HepG2 (cell line): Measurements from ENCODE around the gene CCDC93. TPM values are rescaled to one million over a fixed set of nuclear protein-coding genes. Genes with fewer than 3 reads are reported as not detected.
A peak's percentile ranks its signal among the peaks of the same experiment; 100 is the strongest.

Experiments used
- ATAC-seq: fragments of 200-7000 bp; cut with Tn5 transposase; 3 replicates; pipeline ENCODE4 v1.9.1; 2020; ENCODE audit warnings: mild to moderate bottlenecking, moderate library complexity
- BruUV-seq: library from RNA; stranded (reverse); fragments of 400-500 nt; replicated peaks from 2 replicates; lab custom pipeline; 2021; lab: Mats Ljungman, UMichigan
- CTCF ChIA-PET: fragments of 300-600 bp; formaldehyde crosslinking; extraction: SDS; loops from one replicate; lab custom pipeline; 2021; ENCODE audit warnings: low total read pairs, inconsistent platforms, low intra/inter-chr PET ratio; lab: Yijun Ruan, JAX
- POLR2A ChIA-PET: fragments of 350-600 bp; sonication (Branson Sonifier 250); formaldehyde crosslinking; loops from one replicate; lab custom pipeline; 2020; ENCODE audit warnings: antibody characterized with exemption, inconsistent platforms; lab: Yijun Ruan, JAX
- DNase-seq: peaks from one replicate; pipeline ENCODE4 v3.0.0-alpha.2; 2015; ENCODE audit warnings: low spot score
- FAIRE-seq: peaks from 3 replicates; lab custom pipeline; 2011; peaks lifted over from hg19 to GRCh38; lab: Jason Lieb, UNC
- H2AFZ ChIP-seq: one replicate; pipeline ENCODE4 v1.6.1; 2011; ENCODE audit warnings: low read length, inconsistent platforms
- H3K27ac ChIP-seq: fragments of 300-600 bp; 3 replicates; pipeline ENCODE4 v1.8.0; 2011; ENCODE audit warnings: mixed run types, mild to moderate bottlenecking, mixed read lengths, low read length, inconsistent platforms; ENCODE audit not compliant: insufficient read depth; ENCODE audit errors: extremely low read length
- H3K27me3 ChIP-seq, 2 experiments: fragments of 200-600 bp in 1 of 2; 2 replicates in 1 of 2; 3 replicates in 1 of 2; pipeline versions ENCODE4 v1.6.0 to v1.8.0; 2011; ENCODE audit warnings: low read length in 2 of 2, mild to moderate bottlenecking in 2 of 2, moderate library complexity in 2 of 2, inconsistent platforms in 1 of 2; ENCODE audit not compliant: insufficient read depth in 2 of 2, control insufficient read depth in 1 of 2
- H3K36me3 ChIP-seq, 2 experiments: fragments of 200-600 bp in 1 of 2; replicated peaks in 1 of 2; 2 replicates in 1 of 2; 3 replicates in 1 of 2; pipeline versions ENCODE4 v1.5.1 to v1.8.0; 2011; ENCODE audit warnings: low read length in 2 of 2, inconsistent platforms in 1 of 2; ENCODE audit not compliant: insufficient read depth in 2 of 2, control insufficient read depth in 1 of 2
- H3K4me1 ChIP-seq: 2 replicates; pipeline ENCODE4 v1.5.1; 2012; ENCODE audit warnings: low read length, inconsistent platforms; ENCODE audit not compliant: insufficient read depth
- H3K4me2 ChIP-seq: 2 replicates; pipeline ENCODE4 v1.6.0; 2011; ENCODE audit warnings: low read depth, low read length, inconsistent platforms
- H3K4me3 ChIP-seq, 3 experiments: fragments of 200-600 bp in 1 of 3; sonication (generic), shearing (Covaris generic) in 1 of 3; replicated peaks in 1 of 3; 2 replicates each; pipeline ENCODE4 v1.5.1; 2011 to 2016; ENCODE audit warnings: low read length in 3 of 3, inconsistent platforms in 2 of 3, low read depth in 2 of 3, mild to moderate bottlenecking in 2 of 3, control low read depth in 1 of 3, mixed read lengths in 1 of 3; ENCODE audit not compliant: insufficient read depth in 1 of 3
- H3K79me2 ChIP-seq: one replicate; pipeline ENCODE4 v1.6.1; 2011; ENCODE audit warnings: low read length, inconsistent platforms; ENCODE audit not compliant: insufficient read depth
- H3K9ac ChIP-seq: 2 replicates; pipeline ENCODE4 v1.6.0; 2011; ENCODE audit warnings: mild to moderate bottlenecking, low read depth, low read length, inconsistent platforms; ENCODE audit not compliant: insufficient read depth
- H3K9me3 ChIP-seq: 2 replicates; pipeline ENCODE4 v1.5.1; 2012; ENCODE audit warnings: mild to moderate bottlenecking, low read length
- H4K20me1 ChIP-seq: 2 replicates; pipeline ENCODE4 v1.6.0; 2011; ENCODE audit warnings: inconsistent platforms, mild to moderate bottlenecking, low read length, moderate library complexity; ENCODE audit not compliant: insufficient read depth
- SOX13 ChIP-seq, 3 experiments: fragments of 450-650 bp in 1 of 3; sonication (generic) in 1 of 3; formaldehyde crosslinking in 1 of 3; IDR thresholded peaks in 2 of 3; conservative IDR thresholded peaks in 1 of 3; 2 replicates each; pipeline versions ENCODE4 v1.5.0 to v1.6.1; 2016 to 2020; ENCODE audit warnings: antibody characterized with exemption in 1 of 3, mild to moderate bottlenecking in 1 of 3, missing compliant biosample characterization in 1 of 3, missing genetic modification reagents in 1 of 3, moderate library complexity in 1 of 3
- SOX5 ChIP-seq: IDR thresholded peaks from 2 replicates; pipeline ENCODE4 v1.6.1; 2016; ENCODE audit warnings: borderline replicate concordance
- ZBTB34 ChIP-seq: sonication (generic); formaldehyde crosslinking; IDR thresholded peaks from 2 replicates; pipeline ENCODE4 v1.8.0; 2022; ENCODE audit warnings: mild to moderate bottlenecking, missing genetic modification reagents
- WGBS: methylation state at CpG from one replicate; pipeline ENCODE4 v1.1.6; 2017; ENCODE audit warnings: low lambda C conversion rate; 5-methylcytosine and 5-hydroxymethylcytosine counted together
- in situ Hi-C: cut with HindIII; loops from 2 replicates; pipeline ENCODE4 v1.10.0; 2017; ENCODE audit warnings: low pct_unique_long_range_greater_than_20kb; ENCODE audit not compliant: extremely low pct_ligation_motif_present
- intact Hi-C: fragments of 100-400 bp; cut with micrococcal nuclease; formaldehyde crosslinking; loops from one replicate; pipeline ENCODE4 v1.10.0; 2022; ENCODE audit not compliant: unreplicated experiment
- polyA plus RNA-seq, 8 experiments: library from polyadenylated mRNA; depleted of rRNA in 3 of 8; stranded (reverse) in 7 of 8; unstranded in 1 of 8; fragments of >200 nt; fragmentation: Illumina TruSeq in 4 of 8; extraction: Trizol in 4 of 8; gene quantifications; 2 replicates each; pipeline versions ENCODE4 v1.2.1 to v1.2.3, GENCODE V29; 2011 to 2016; ENCODE audit warnings: low read depth in 4 of 8, missing spikeins in 1 of 8, mixed read lengths in 1 of 8; ENCODE audit not compliant: insufficient read depth in 1 of 8
- total RNA-seq, 5 experiments: library from RNA; depleted of rRNA; stranded (reverse); fragments of >200 nt; fragmentation: Illumina TruSeq; extraction: Trizol; gene quantifications; 2 replicates each; pipeline ENCODE4 v1.2.3, GENCODE V29; 2016; ENCODE audit warnings: low read depth in 1 of 5

Gene CCDC93
- total and polyA plus RNA-seq, 2 of the 13 experiments (the other 11 are each of a cell fraction or from before 2014, with no cell fraction given): 37.2 to 53.2 TPM

DNA sequence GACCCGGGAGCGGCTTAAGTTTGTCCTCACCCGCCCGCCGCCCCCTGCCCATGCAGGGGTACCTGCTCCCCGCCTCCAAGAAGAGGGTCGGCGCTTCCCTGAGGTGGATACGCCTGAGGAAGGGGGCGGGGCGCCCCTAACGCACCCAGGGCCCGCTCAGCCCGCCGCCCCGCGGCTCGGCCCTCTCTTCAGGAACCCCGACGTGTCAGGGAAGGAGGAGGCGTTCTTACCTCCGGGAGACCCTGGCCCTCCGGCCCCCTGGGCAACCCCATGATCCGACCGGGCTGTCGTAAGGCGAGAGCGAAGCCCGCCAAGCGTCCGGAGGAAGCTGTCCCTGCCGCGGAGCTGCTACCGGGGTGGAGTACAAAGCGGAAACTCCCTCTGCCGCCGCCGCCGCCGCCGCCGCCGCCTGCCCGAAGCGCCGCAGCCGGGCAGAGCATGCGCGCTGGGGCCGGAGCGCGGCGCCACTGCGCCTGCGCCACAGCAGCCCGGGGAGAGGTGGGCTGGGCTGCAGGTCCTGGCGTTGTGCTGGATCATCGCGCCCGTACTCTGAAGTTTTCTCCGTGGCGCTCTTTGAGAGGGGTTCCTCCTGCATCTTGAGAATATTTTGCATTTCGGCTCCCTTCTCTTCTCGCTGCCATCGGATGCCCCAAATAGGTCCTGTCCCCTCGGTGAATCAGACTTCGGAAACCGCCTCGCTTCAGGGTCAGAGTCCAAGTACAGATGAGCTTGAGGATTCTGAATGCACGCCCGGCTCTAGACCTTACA is at the start of gene CCDC93 (continued):
- TF ChIP-seq ZBTB34: no peak

DNA sequence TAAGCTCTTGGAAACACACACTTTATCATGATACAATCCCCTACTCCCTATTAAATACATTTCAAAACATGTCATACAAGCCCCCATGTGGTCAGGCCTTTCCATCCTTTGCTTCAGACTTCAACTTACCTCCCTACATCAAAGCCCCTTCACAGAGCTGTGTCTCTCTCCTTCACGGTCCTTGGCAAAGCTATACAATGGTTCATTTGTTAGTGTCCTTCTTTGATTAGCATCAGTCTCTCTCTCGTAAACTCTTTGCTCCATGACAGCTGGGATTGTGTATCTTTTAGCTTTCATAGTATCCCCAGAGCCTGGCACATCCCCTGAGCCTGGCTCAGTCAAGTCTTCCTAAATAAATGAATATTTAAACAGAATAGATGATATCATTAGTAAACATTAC is 48.8 kb upstream of the CCDC93 start:
- 6% methylated on average over 2 of the region's 2 CpGs for WGBS
- Histone ChIP-seq H3K27ac (no peak overlapping the region), H3K9me3 (no peaks in the 10 kb centered on the region), H3K9ac (no peak overlapping the region), H2AFZ (no peak overlapping the region), H3K79me2 (no peaks in the 10 kb centered on the region), H3K27me3 (no peaks in the 10 kb centered on the region; a peak in 1 of 5 replicates), H3K4me2 (no peak overlapping the region), H4K20me1 (no peaks in the 10 kb centered on the region), H3K36me3 (no peaks in the 10 kb centered on the region), H3K4me3 (no peak overlapping the region), H3K4me1 (peaks cover 34% of the 10 kb centered on the region)
- ChIA-PET POLR2A (no interaction called here), CTCF (interaction anchor here (2.0 kb wide), 1 partner anchor 16 kb away, joined by 16 read pairs; no protein-coding TSS in a partner anchor)
- no peak for FAIRE-seq
- in situ Hi-C loops: no loop called here
- BruUV-seq: no TSS peak
- intact Hi-C loops: no loop called here
- ATAC-seq: peak; percentile 23; the same call in 1 of the 3 replicates
- 0 out of 2 replicates have a peak, but pooled peaks have one; percentile 13 for TF ChIP-seq SOX5 (CRISPR knock-in tag)
- no peak for TF ChIP-seq SOX13 (IDR thresholded peaks at IDR 0.05)
- no peak for TF ChIP-seq SOX13 (CRISPR knock-in tag; conservative IDR thresholded peaks at IDR 0.05 in 1 of 2, IDR thresholded peaks at IDR 0.05 in 1 of 2)
- peak; percentile 23 for DNase-seq
